Myocyte (in vitro differentiated cells): ENCODE results near the gene FAM236D. TPM values are rescaled to one million over a fixed set of nuclear protein-coding genes. Genes with fewer than 3 reads are reported as not detected.
"Not testable (repeated sequence)": the region's sequence is repeated elsewhere in the genome, so short reads cannot be mapped to it uniquely, and the experiment has no call there.

ENCODE experiments used
- DNase-seq: peaks from one replicate; pipeline ENCODE4 v3.0.0-alpha.2; 2012; ENCODE audit warnings: low read depth
- polyA plus RNA-seq: library from polyadenylated mRNA; unstranded; fragments of >200 nt; gene quantifications from one replicate; pipeline ENCODE4 v1.2.1, GENCODE V29; 2012; ENCODE audit warnings: missing spikeins
- total RNA-seq: library from RNA; depleted of rRNA; stranded (reverse); fragments of >200 nt; gene quantifications from 2 replicates; pipeline ENCODE4 v1.2.3, GENCODE V29; 2014

The FAM236D gene
- not detected in 2 replicates for total RNA-seq
- polyA plus RNA-seq: not detected

- not testable (repeated sequence) for DNase-seq
Observed at GRCh38 chrX:72808110-72808509, at the start of gene FAM236D. Gene FAM236D (minus strand): TSS chrX:72808210. CDS start chrX:72808110, 100 bp downstream.

- DNase-seq: not testable (repeated sequence)
Observed at GRCh38 chrX:72837532-72837931, 29.5 kb upstream of the FAM236D start.

- DNase-seq: not testable (repeated sequence)
Observed at GRCh38 chrX:72830701-72831100, 22.7 kb upstream of the FAM236D start.

DNA sequence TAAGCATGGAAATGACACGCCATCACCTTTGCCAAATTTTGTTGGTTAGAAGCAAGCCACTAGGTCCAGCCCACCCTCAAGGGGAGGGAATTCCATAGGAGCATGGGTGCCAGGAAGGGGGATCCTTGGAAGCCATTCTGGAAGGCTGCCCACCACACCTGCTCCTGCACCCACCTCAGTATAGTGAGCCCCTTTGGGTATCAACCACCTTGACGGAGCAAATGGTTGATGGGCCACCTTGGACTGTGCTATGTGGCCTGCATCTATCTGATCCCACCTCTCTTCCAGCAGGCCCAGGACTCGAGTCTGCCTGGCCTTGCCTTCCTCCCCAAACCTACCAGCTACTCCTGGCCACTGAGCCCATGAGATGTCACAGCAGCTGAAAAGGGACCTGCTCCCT, 17.6 kb downstream of the FAM236D start:
- DNase-seq: not testable (repeated sequence)

DNA sequence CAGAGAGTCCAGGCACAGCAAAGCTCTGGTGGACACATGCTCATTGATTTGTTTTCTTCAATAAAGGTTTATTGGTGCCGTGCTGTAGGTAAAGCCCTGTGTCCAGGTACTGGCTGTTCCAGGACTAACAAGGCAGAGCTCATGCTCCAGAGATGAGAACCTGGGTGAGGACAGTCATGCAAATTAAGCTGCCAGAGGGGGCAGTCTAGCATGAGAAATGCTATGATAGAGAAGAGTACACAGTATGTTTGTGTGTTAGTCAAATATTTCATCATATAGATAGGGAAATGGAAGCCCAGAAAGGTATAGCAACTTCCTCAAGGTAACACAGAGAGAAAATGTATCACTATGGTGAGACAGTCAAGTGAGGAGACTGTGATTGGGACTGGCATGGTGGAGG, 19.9 kb downstream of the FAM236D start:
- DNase-seq: not testable (repeated sequence)

GRCh38 chrX:72783964-72784363, 24.0 kb downstream of the FAM236D start:
- not testable (repeated sequence) for DNase-seq

DNA sequence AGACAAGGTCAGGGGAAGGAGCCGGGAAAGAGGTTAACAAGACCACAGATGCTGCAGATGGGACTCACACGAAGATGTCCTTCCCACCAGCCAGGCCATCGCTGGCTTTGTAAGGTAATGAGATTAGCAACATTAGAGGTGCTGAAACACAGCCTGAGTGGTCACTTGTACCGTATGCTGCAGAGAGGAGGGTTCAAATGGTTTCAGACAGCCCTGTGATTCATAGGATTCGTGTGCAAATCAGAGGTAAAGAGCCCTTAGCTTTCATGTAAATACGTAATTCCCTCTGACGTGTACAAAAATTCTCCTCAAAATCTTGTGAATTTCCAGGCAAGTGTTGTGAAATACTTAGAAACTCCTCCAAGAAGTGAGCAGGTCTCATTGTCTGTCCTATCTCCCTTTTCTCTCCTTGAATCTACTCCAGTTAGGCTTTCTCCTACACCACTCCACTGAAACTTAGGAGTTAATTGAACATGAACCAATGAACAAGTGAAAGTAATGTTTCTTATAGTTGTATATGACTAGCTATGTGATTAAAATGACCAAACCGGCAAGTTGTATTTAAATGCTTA, 24.6 kb downstream of the FAM236D start:
- DNase-seq: not testable (repeated sequence)

DNA sequence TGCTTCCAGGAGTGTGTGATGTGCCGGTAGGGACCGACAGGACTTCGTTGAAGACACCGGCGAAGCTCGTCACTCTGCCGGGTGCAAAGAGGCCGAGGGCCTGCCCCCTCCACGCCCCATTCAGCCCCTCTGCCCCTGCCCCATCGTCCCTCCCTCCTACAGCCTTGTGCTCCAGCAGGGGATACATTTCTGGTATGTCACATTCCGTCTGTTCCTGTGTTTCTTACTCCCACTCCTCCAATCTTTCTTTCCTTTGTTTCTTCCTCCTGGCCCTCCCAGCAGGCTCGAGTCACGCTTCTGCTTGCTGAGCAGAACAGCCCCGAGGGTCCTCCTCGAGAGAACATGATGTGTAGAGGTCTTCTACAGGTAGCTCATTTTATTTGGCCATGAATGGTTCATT, 25.4 kb downstream of the FAM236D start, which contains the start of gene FAM236B:
FAM236B (minus strand) TSS at position 101 of the 400 bp plus-strand sequence; CDS start at position 1, 100 bp downstream.
- DNase-seq: not testable (repeated sequence)

GRCh38 chrX:72778146-72778545, 29.9 kb downstream of the FAM236D start:
- not testable (repeated sequence) for DNase-seq

DNA sequence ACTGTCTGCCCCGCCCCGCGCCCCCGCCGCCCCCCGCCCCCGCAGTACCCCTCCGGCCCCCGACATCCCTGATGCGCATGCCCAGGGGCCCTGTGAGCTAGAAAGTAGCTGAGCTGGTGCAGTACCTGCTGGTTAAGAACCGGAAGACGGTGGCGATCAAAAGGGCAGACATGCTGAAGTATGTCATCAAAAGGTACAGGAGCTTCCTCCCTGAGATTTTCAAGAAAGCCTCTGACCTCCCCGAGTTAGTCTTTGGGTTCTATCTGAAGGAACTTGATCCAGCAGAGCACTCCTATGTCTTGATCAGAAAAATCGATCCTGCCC, 30.6 kb downstream of the FAM236D start:
- not testable (repeated sequence) for DNase-seq

DNA sequence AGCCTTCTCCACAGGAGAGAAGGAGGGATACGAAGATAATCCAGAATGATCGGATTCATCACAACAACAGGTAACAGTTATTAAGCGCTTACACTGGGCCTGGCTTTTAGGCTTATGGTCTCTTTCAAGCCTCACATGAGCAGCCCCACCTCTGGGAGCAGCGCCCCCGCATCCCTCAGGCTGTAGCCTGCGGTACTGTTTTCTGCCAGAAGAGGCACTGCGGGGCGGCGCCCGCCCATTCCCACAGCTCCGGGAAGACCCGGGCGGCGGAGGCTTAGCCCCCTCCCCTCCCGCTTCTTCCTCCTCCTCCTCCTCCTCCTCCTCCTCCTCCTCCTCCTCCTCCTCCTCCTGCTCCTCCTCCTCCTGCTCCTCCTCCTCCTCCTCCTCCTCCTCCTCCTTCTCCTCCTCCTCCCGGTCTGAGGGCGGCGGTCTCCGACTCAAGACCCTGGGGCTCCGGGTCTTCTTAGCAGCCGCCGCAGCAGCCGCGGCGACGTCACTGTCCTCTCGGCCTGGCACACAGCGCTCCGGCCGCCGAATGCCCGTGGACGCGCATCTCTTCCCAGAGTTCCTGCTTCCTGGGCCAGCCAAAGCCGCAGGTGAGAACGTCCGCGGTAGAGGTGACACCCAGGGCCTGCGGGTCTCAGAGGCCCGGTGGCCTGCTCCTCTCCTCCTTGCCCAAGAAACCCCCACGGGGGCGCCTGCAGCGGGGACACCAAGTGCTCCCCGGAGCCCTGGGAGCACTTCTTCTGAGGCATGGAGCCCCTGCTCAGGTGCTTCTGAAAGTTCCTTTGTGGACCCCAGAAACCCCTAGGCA, 31.1 kb downstream of the FAM236D start, which contains the start of gene DMRTC1B:
DMRTC1B (plus strand) TSS at position 238 of the 814 bp plus-strand sequence. CDS start 68,246 bp downstream, outside the sequence.
- not testable (repeated sequence) for DNase-seq

- not testable (repeated sequence) for DNase-seq
Observed at GRCh38 chrX:72760454-72760853, 47.6 kb downstream of the FAM236D start.

Other genes with a start within 250 kb of the FAM236D start
- gene HDAC8, start 235.4 kb downstream of the FAM236D start, total RNA-seq: 25.0 and 29.6 TPM in 2 replicates
- 11.9 and 12.9 TPM in 2 replicates for gene PHKA1, start 93.9 kb downstream of the FAM236D start, total RNA-seq
- not detected in 2 replicates for gene DMRTC1B, start 31.3 kb downstream of the FAM236D start, total RNA-seq
- not detected in 2 replicates for gene FAM236B, start 25.6 kb downstream of the FAM236D start, total RNA-seq
- gene FAM236C, start 104.4 kb upstream of the FAM236D start, total RNA-seq: not detected in 2 replicates
- not detected in 2 replicates for gene FAM236A, start 130.0 kb upstream of the FAM236D start, total RNA-seq
- not detected in 2 replicates for gene DMRTC1, start 135.6 kb upstream of the FAM236D start, total RNA-seq
- gene PABPC1L2B, start 194.7 kb upstream of the FAM236D start, total RNA-seq: not detected in 2 replicates